PC-9 (cell line): ENCODE data around the gene MARCHF11.

Source experiments
- EZH2 ChIP-seq: fragments of 200-600 bp; sonication (generic); IDR thresholded peaks from 2 replicates; pipeline ENCODE4 v1.8.0; 2017; ENCODE audit warnings: antibody characterized with exemption, low read depth
- TF ChIP-seq, protein P1 (sequence below): fragments of 200-600 bp; sonication (generic); conservative IDR thresholded peaks from 2 replicates; pipeline ENCODE4 v1.6.1; 2017; ENCODE audit warnings: mixed run types, antibody characterized with exemption, mild to moderate bottlenecking, moderate library complexity

DNA sequence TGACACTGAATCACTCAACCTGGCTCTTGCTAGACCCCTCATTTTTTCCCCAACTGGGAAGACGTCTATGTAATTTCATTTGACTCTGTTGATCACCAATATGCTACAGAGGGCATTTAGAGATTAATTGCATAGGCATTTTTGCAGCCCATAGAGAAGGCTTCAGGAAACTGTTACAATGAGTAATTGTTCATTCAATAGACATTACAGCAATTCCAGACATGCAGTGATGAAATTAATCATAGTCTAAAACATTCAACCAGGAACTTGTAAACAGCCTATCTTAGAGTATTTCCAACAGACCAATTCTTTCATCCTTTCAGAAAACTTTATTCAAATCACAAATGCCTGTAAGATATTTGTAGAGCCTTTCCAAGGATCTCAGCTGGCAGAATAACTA is 122.3 kb downstream of the MARCHF11 start:
- TF ChIP-seq EZH2, result no peak
- TF ChIP-seq, protein P1, sequence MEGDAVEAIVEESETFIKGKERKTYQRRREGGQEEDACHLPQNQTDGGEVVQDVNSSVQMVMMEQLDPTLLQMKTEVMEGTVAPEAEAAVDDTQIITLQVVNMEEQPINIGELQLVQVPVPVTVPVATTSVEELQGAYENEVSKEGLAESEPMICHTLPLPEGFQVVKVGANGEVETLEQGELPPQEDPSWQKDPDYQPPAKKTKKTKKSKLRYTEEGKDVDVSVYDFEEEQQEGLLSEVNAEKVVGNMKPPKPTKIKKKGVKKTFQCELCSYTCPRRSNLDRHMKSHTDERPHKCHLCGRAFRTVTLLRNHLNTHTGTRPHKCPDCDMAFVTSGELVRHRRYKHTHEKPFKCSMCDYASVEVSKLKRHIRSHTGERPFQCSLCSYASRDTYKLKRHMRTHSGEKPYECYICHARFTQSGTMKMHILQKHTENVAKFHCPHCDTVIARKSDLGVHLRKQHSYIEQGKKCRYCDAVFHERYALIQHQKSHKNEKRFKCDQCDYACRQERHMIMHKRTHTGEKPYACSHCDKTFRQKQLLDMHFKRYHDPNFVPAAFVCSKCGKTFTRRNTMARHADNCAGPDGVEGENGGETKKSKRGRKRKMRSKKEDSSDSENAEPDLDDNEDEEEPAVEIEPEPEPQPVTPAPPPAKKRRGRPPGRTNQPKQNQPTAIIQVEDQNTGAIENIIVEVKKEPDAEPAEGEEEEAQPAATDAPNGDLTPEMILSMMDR, result no peak
